ENCODE data around the gene PLTP. TPM values are rescaled to one million over a fixed set of nuclear protein-coding genes. Genes with fewer than 3 reads are reported as not detected.

The PLTP gene
- total RNA-seq, 1 experiment from 2014 or later, result 62.5 TPM

GRCh38 chr20:45886590-45887345 is 25.2 kb downstream of the PLTP start:
- H3K27me3 Mint-ChIP-seq (ENCODE audit: low read depth), result no peaks in the 10 kb centered on the region
- H4K20me1 ChIP-seq (ENCODE audit: control insufficient read depth, insufficient read depth, insufficient read length), result no peaks in the 10 kb centered on the region
- no peak overlapping the region for H3K56ac ChIP-seq (ENCODE audit: insufficient read length, low read depth, low read length)
- no peak overlapping the region for H3K27ac ChIP-seq (ENCODE audit: insufficient read length, low read depth, low read length)
- H4K91ac ChIP-seq (ENCODE audit: insufficient read length, low read depth, low read length), result no peak overlapping the region
- H3K79me1 ChIP-seq (ENCODE audit: insufficient read depth, low read depth, low read length, poor library complexity, severe bottlenecking), result no peaks in the 10 kb centered on the region
- peaks cover 19 to 35% (median 24%) of the 10 kb centered on the region in 3 experiments for H3K36me3 Mint-ChIP-seq (ENCODE audit: insufficient read depth in 1 of 3, low read depth in 3 of 3)
- H3K14ac ChIP-seq (ENCODE audit: insufficient read depth, low read length), result no peak overlapping the region
- H4K5ac ChIP-seq (ENCODE audit: insufficient read length, low read depth, low read length), result no peak overlapping the region
- no peak overlapping the region for H2BK12ac ChIP-seq (ENCODE audit: insufficient read length, low read depth, low read length)
- no peak overlapping the region for H4K8ac ChIP-seq (replicated peaks; ENCODE audit: insufficient read length, low read depth, low read length)
- no peak overlapping the region for H3T11ph ChIP-seq (ENCODE audit: low read length)
- no peak overlapping the region for H2BK120ac ChIP-seq (ENCODE audit: low read depth, low read length, poor library complexity, severe bottlenecking)
- no peak overlapping the region for H3K4me2 ChIP-seq (ENCODE audit: insufficient read depth, insufficient read length, low read length)
- H2BK15ac ChIP-seq (ENCODE audit: low read depth, low read length), result no peak overlapping the region
- peak overlapping the region in 1 of 3 experiments; percentile 16; a peak in 1 of 7 replicates for H3K27ac Mint-ChIP-seq
- peaks cover 12% of the 10 kb centered on the region for H3K23me2 ChIP-seq (ENCODE audit: insufficient read length, low read depth, low read length, poor library complexity, severe bottlenecking)
- H2BK20ac ChIP-seq (ENCODE audit: low read depth, low read length, poor library complexity, severe bottlenecking), result no peak overlapping the region
- no peaks in the 10 kb centered on the region for H3K27me3 ChIP-seq (ENCODE audit: insufficient read depth, low read length)
- H2BK5ac ChIP-seq (ENCODE audit: insufficient read length, low read length), result no peak overlapping the region
- DNase-seq, result no peak
- H3K9me3 Mint-ChIP-seq, result no peaks in the 10 kb centered on the region; a peak in 1 of 5 replicates
- H3K4me1 Mint-ChIP-seq, result peaks cover 0 to 12% of the 10 kb centered on the region in 2 experiments; a peak in 3 of 4 replicates
- H3K18ac ChIP-seq (ENCODE audit: insufficient read length, low read depth, low read length), result no peak overlapping the region
- no peak overlapping the region for H3K23ac ChIP-seq (ENCODE audit: insufficient read length, low read depth, low read length)
- H2AFZ ChIP-seq (ENCODE audit: low read length), result no peak overlapping the region
- H3K9me3 ChIP-seq (ENCODE audit: control insufficient read depth, low read depth, low read length), result no peaks in the 10 kb centered on the region
- WGBS (ENCODE audit: extremely low coverage, insufficient read length, low lambda C conversion rate), result no CpG with 5 or more reads among the region's 19 CpGs
- no peak overlapping the region for H3K9ac ChIP-seq (ENCODE audit: extremely low read depth, insufficient read length, low read length)
- H3K4me3 Mint-ChIP-seq, result no peak overlapping the region
- TF ChIP-seq, protein P1, sequence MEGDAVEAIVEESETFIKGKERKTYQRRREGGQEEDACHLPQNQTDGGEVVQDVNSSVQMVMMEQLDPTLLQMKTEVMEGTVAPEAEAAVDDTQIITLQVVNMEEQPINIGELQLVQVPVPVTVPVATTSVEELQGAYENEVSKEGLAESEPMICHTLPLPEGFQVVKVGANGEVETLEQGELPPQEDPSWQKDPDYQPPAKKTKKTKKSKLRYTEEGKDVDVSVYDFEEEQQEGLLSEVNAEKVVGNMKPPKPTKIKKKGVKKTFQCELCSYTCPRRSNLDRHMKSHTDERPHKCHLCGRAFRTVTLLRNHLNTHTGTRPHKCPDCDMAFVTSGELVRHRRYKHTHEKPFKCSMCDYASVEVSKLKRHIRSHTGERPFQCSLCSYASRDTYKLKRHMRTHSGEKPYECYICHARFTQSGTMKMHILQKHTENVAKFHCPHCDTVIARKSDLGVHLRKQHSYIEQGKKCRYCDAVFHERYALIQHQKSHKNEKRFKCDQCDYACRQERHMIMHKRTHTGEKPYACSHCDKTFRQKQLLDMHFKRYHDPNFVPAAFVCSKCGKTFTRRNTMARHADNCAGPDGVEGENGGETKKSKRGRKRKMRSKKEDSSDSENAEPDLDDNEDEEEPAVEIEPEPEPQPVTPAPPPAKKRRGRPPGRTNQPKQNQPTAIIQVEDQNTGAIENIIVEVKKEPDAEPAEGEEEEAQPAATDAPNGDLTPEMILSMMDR (conservative IDR thresholded peaks at IDR 0.05), result no peak
- H3K4me1 ChIP-seq (ENCODE audit: insufficient read depth, low read length), result no peaks in the 10 kb centered on the region
- no peak overlapping the region for H3K4ac ChIP-seq (ENCODE audit: low read depth, low read length)
- no peak overlapping the region for H2AK5ac ChIP-seq (ENCODE audit: insufficient read length, low read length)
- no peaks in the 10 kb centered on the region for H3K79me2 ChIP-seq (ENCODE audit: insufficient read depth, low read length)
